HepG2 (cell line): ENCODE data around the gene HSD3B7. TPM values are rescaled to one million over a fixed set of nuclear protein-coding genes. Genes with fewer than 3 reads are reported as not detected.

Experiments
- ARID5B ChIP-seq: IDR thresholded peaks from 2 replicates; pipeline ENCODE4 v1.4.0; 2020; ENCODE audit warnings: mild to moderate bottlenecking, missing genetic modification reagents
- ATF5 ChIP-seq: sonication (generic); formaldehyde crosslinking; IDR thresholded peaks from 2 replicates; pipeline ENCODE4 v1.4.0; 2020; ENCODE audit warnings: mild to moderate bottlenecking, low read depth, missing genetic modification reagents
- BRCA1 ChIP-seq: sonication (generic); formaldehyde crosslinking; IDR thresholded peaks from 2 replicates; pipeline ENCODE4 v1.4.0; 2020; ENCODE audit warnings: missing genetic modification reagents
- CSRNP1 ChIP-seq: sonication (generic); formaldehyde crosslinking; IDR thresholded peaks from 2 replicates; pipeline ENCODE4 v1.8.1; 2023; ENCODE audit warnings: mild to moderate bottlenecking, missing genetic modification reagents
- ETV5 ChIP-seq: IDR thresholded peaks from 2 replicates; pipeline ENCODE4 v1.6.1; 2018; ENCODE audit warnings: missing biosample characterization, missing genetic modification reagents, inconsistent platforms, borderline replicate concordance
- EZH2 ChIP-seq: conservative IDR thresholded peaks from 2 replicates; pipeline ENCODE4 v1.6.1; 2012; ENCODE audit warnings: mild to moderate bottlenecking, low read depth, low read length, moderate library complexity
- FOSL1 ChIP-seq: sonication (generic); formaldehyde crosslinking; IDR thresholded peaks from 2 replicates; pipeline ENCODE4 v1.9.0; 2021; ENCODE audit warnings: missing genetic modification reagents, borderline replicate concordance
- HMG20A ChIP-seq: IDR thresholded peaks from 2 replicates; pipeline ENCODE4 v1.6.1; 2016; ENCODE audit warnings: borderline replicate concordance
- KLF16 ChIP-seq, 2 experiments: sonication (generic) in 1 of 2; formaldehyde crosslinking in 1 of 2; IDR thresholded peaks; 2 replicates each; pipeline versions ENCODE4 v1.6.1 to v1.8.0; 2016 to 2023; ENCODE audit warnings: missing genetic modification reagents in 2 of 2, missing compliant biosample characterization in 1 of 2
- NR2F6 ChIP-seq, 2 experiments: IDR thresholded peaks; 2 replicates each; pipeline ENCODE4 v1.6.1; 2016; ENCODE audit warnings: antibody characterized with exemption in 1 of 2, mild to moderate bottlenecking in 1 of 2
- SMAD1 ChIP-seq: sonication (generic); formaldehyde crosslinking; IDR thresholded peaks from 2 replicates; pipeline ENCODE4 v1.4.0; 2020; ENCODE audit warnings: missing genetic modification reagents, low read depth, mild to moderate bottlenecking, borderline replicate concordance
- SNAI1 ChIP-seq: sonication (generic); formaldehyde crosslinking; IDR thresholded peaks from 2 replicates; pipeline ENCODE4 v1.5.0; 2020; ENCODE audit warnings: mild to moderate bottlenecking, missing genetic modification reagents, borderline replicate concordance
- SP1 ChIP-seq, 2 experiments: fragments of 450-650 bp in 1 of 2; sonication (generic) in 1 of 2; formaldehyde crosslinking in 1 of 2; IDR thresholded peaks; 2 replicates each; pipeline versions ENCODE4 v1.4.0 to v1.6.1; 2016 to 2020; ENCODE audit warnings: missing genetic modification reagents in 1 of 2
- ZBTB38 ChIP-seq: sonication (generic); formaldehyde crosslinking; IDR thresholded peaks from 2 replicates; pipeline ENCODE4 v1.5.1; 2020; ENCODE audit warnings: mild to moderate bottlenecking, missing genetic modification reagents
- ZFP36L1 ChIP-seq: sonication (generic); formaldehyde crosslinking; IDR thresholded peaks from 2 replicates; pipeline ENCODE4 v1.8.0; 2022; ENCODE audit warnings: mild to moderate bottlenecking, missing genetic modification reagents, moderate library complexity
- ZFY ChIP-seq: sonication (generic); formaldehyde crosslinking; IDR thresholded peaks from 2 replicates; pipeline ENCODE4 v1.4.0; 2020; ENCODE audit warnings: missing genetic modification reagents
- ZNF317 ChIP-seq: sonication (generic); formaldehyde crosslinking; IDR thresholded peaks from 2 replicates; pipeline ENCODE4 v1.5.0; 2020; ENCODE audit warnings: mild to moderate bottlenecking, missing genetic modification reagents
- ZNF557 ChIP-seq: sonication (generic); formaldehyde crosslinking; IDR thresholded peaks from 2 replicates; pipeline ENCODE4 v1.4.0; 2020; ENCODE audit warnings: missing genetic modification reagents
- ZNF558 ChIP-seq: sonication (generic); formaldehyde crosslinking; IDR thresholded peaks from 2 replicates; pipeline ENCODE4 v1.9.0; 2022; ENCODE audit warnings: mild to moderate bottlenecking, missing genetic modification reagents, borderline replicate concordance
- ZNF567 ChIP-seq: sonication (generic); formaldehyde crosslinking; IDR thresholded peaks from 2 replicates; pipeline ENCODE4 v1.8.1; 2023; ENCODE audit warnings: mild to moderate bottlenecking, missing genetic modification reagents, borderline replicate concordance
- ZNF891 ChIP-seq: sonication (generic); formaldehyde crosslinking; IDR thresholded peaks from 2 replicates; pipeline ENCODE4 v1.5.0; 2020; ENCODE audit warnings: mild to moderate bottlenecking, missing genetic modification reagents
- polyA plus RNA-seq, 8 experiments: library from polyadenylated mRNA; depleted of rRNA in 3 of 8; stranded (reverse) in 7 of 8; unstranded in 1 of 8; fragments of >200 nt; fragmentation: Illumina TruSeq in 4 of 8; extraction: Trizol in 4 of 8; gene quantifications; 2 replicates each; pipeline versions ENCODE4 v1.2.1 to v1.2.3, GENCODE V29; 2011 to 2016; ENCODE audit warnings: low read depth in 4 of 8, missing spikeins in 1 of 8, mixed read lengths in 1 of 8; ENCODE audit not compliant: insufficient read depth in 1 of 8
- total RNA-seq, 5 experiments: library from RNA; depleted of rRNA; stranded (reverse); fragments of >200 nt; fragmentation: Illumina TruSeq; extraction: Trizol; gene quantifications; 2 replicates each; pipeline ENCODE4 v1.2.3, GENCODE V29; 2016; ENCODE audit warnings: low read depth in 1 of 5

The HSD3B7 gene
- total and polyA plus RNA-seq, 2 of the 13 experiments (the other 11 are each of a cell fraction or from before 2014, with no cell fraction given), result 32.9 to 69.7 TPM

- no peak for TF ChIP-seq CSRNP1 (CRISPR knock-in tag)
- TF ChIP-seq ZNF317 (CRISPR knock-in tag), result peak; percentile 20; the same call in 1 of the 2 replicates
- 0 out of 2 replicates have a peak, but pooled peaks have one; percentile 25 for TF ChIP-seq ZFP36L1 (CRISPR knock-in tag)
- no peak for TF ChIP-seq ZNF558 (CRISPR knock-in tag)
- TF ChIP-seq SMAD1, result no peak
- TF ChIP-seq ARID5B, result 0 out of 2 replicates have a peak, but pooled peaks have one; percentile 29
- no peak for TF ChIP-seq ZFY (CRISPR knock-in tag)
- peak; percentile 26; the same call in 1 of the 2 replicates for TF ChIP-seq ZNF567
- peak; percentile 73; the same call in 1 of the 2 replicates for TF ChIP-seq BRCA1 (CRISPR knock-in tag)
- no peak for TF ChIP-seq NR2F6 (IDR thresholded peaks at IDR 0.05)
- no peak; the same call in 1 of the 2 replicates for TF ChIP-seq NR2F6 (CRISPR knock-in tag; IDR thresholded peaks at IDR 0.05)
- TF ChIP-seq ETV5 (CRISPR knock-in tag), result peak; percentile 49; the same call in 1 of the 2 replicates
- 0 out of 2 replicates have a peak, but pooled peaks have one; percentile 59 for TF ChIP-seq SP1 (IDR thresholded peaks at IDR 0.05)
- TF ChIP-seq SP1 (CRISPR knock-in tag; IDR thresholded peaks at IDR 0.05), result peak; percentile 97
- TF ChIP-seq ATF5, result 0 out of 2 replicates have a peak, but pooled peaks have one; percentile 29
- peak; percentile 17 for TF ChIP-seq HMG20A
- TF ChIP-seq FOSL1, result peak; percentile 63; the same call in 1 of the 2 replicates
- 0 out of 2 replicates have a peak, but pooled peaks have one; percentile 48 for TF ChIP-seq ZNF557 (CRISPR knock-in tag)
- no peak for TF ChIP-seq SNAI1
- TF ChIP-seq ZNF891 (CRISPR knock-in tag), result no peak
- TF ChIP-seq ZBTB38, result peak; percentile 93
- TF ChIP-seq EZH2, result no peak
- no peak for TF ChIP-seq KLF16 (CRISPR knock-in tag; IDR thresholded peaks at IDR 0.05)
These were observed 28.2 kb upstream of the HSD3B7 start (continued) for GRCh38 chr16:30956601-30957455.
